ENCODE results near the gene USH1C.

DNA sequence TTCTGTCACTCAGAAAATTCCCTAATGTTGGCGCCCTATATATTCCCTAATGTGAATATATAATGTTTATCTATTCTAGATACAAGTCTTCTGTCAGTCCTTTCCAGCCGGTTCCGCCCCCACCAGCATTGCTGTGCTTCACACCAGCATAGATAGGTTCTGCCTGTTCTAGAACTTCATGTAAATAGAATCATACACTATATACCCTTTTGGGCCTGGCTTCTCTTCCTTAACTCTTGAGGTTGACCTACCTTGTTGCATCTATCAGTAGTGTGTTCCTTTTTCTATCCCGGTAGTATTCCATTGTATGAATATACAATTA is 37.5 kb upstream of the USH1C start:
- TF ChIP-seq TEAD2 (tag; IDR thresholded peaks at IDR 0.05): no peak
- no peak for TF ChIP-seq RAD21 (CRISPR knock-in tag; conservative IDR thresholded peaks at IDR 0.05 in 1 of 2, IDR thresholded peaks at IDR 0.05 in 1 of 2)
- TF ChIP-seq POLR2A (conservative IDR thresholded peaks at IDR 0.05): no peak
- TF ChIP-seq MXI1 (IDR thresholded peaks at IDR 0.05; ENCODE audit: low read depth, low read length): no peak
- TF ChIP-seq, protein P1, sequence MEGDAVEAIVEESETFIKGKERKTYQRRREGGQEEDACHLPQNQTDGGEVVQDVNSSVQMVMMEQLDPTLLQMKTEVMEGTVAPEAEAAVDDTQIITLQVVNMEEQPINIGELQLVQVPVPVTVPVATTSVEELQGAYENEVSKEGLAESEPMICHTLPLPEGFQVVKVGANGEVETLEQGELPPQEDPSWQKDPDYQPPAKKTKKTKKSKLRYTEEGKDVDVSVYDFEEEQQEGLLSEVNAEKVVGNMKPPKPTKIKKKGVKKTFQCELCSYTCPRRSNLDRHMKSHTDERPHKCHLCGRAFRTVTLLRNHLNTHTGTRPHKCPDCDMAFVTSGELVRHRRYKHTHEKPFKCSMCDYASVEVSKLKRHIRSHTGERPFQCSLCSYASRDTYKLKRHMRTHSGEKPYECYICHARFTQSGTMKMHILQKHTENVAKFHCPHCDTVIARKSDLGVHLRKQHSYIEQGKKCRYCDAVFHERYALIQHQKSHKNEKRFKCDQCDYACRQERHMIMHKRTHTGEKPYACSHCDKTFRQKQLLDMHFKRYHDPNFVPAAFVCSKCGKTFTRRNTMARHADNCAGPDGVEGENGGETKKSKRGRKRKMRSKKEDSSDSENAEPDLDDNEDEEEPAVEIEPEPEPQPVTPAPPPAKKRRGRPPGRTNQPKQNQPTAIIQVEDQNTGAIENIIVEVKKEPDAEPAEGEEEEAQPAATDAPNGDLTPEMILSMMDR (IDR thresholded peaks at IDR 0.05 in 2 of 3, conservative IDR thresholded peaks at IDR 0.05 in 1 of 3; ENCODE audit: insufficient read depth in 2 of 3, low read depth in 1 of 3, low read length in 3 of 3): no peak
- no peak for TF ChIP-seq BHLHE40 (IDR thresholded peaks at IDR 0.05; ENCODE audit: low read length)
- TF ChIP-seq SOX6 (IDR thresholded peaks at IDR 0.05): no peak
- TF ChIP-seq ZNF121 (CRISPR knock-in tag; conservative IDR thresholded peaks at IDR 0.05): no peak
